Nephron progenitor cell (in vitro differentiated cells): Measurements from ENCODE around the gene OLA1.

Experiments
- DNase-seq: peaks from one replicate; pipeline ENCODE4 v3.0.0; 2021
- H3K27ac Mint-ChIP-seq: 2 replicates; pipeline ENCODE4 v1.8.0; 2021; ENCODE audit warnings: mild to moderate bottlenecking, moderate library complexity, mixed read lengths
- H3K27me3 Mint-ChIP-seq: 2 replicates; pipeline ENCODE4 v1.8.0; 2021; ENCODE audit warnings: mild to moderate bottlenecking, low read depth, mixed read lengths; ENCODE audit not compliant: poor library complexity
- H3K36me3 Mint-ChIP-seq: 2 replicates; pipeline ENCODE4 v1.8.0; 2021; ENCODE audit warnings: low read depth, mixed read lengths
- H3K4me1 Mint-ChIP-seq: 2 replicates; pipeline ENCODE4 v1.8.0; 2021; ENCODE audit warnings: mixed read lengths
- H3K4me3 Mint-ChIP-seq: 2 replicates; pipeline ENCODE4 v1.8.0; 2021; ENCODE audit warnings: mild to moderate bottlenecking, moderate library complexity, mixed read lengths
- H3K9me3 Mint-ChIP-seq: 2 replicates; pipeline ENCODE4 v1.8.0; 2021; ENCODE audit warnings: mild to moderate bottlenecking, moderate library complexity, mixed read lengths
- TF ChIP-seq, protein P1 (sequence below): fragments of 200-600 bp; sonication (generic); IDR thresholded peaks from 2 replicates; pipeline ENCODE4 v1.5.0; 2021; ENCODE audit warnings: antibody characterized with exemption

The OLA1 gene

DNA sequence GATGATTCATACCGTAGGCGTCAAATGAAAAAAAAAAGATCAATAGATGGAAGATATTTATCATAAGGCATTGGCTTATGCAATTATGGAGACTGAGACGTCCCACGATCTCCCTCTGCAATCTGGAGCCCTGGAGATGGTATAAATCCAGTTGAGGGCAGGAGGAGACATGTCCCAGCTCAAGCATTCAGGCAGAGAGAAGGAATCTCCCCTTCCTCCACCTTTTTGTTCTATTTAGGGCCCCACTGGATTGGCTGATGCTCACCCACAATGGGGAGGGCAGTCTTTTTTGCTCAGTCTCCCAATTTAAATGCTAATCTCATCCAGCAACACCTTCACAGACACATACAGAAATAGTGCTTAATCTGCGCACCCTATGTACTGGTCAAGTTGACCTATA lies 18.0 kb upstream of the OLA1 start:
- no peak for DNase-seq
- Mint-ChIP-seq H3K9me3 (peaks cover 7% of the 10 kb centered on the region), H3K4me3 (no peak overlapping the region), H3K27me3 (no peaks in the 10 kb centered on the region), H3K36me3 (no peaks in the 10 kb centered on the region), H3K4me1 (peaks cover 31% of the 10 kb centered on the region), H3K27ac (no peak overlapping the region)
- TF ChIP-seq, protein P1, sequence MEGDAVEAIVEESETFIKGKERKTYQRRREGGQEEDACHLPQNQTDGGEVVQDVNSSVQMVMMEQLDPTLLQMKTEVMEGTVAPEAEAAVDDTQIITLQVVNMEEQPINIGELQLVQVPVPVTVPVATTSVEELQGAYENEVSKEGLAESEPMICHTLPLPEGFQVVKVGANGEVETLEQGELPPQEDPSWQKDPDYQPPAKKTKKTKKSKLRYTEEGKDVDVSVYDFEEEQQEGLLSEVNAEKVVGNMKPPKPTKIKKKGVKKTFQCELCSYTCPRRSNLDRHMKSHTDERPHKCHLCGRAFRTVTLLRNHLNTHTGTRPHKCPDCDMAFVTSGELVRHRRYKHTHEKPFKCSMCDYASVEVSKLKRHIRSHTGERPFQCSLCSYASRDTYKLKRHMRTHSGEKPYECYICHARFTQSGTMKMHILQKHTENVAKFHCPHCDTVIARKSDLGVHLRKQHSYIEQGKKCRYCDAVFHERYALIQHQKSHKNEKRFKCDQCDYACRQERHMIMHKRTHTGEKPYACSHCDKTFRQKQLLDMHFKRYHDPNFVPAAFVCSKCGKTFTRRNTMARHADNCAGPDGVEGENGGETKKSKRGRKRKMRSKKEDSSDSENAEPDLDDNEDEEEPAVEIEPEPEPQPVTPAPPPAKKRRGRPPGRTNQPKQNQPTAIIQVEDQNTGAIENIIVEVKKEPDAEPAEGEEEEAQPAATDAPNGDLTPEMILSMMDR, result no peak

DNA sequence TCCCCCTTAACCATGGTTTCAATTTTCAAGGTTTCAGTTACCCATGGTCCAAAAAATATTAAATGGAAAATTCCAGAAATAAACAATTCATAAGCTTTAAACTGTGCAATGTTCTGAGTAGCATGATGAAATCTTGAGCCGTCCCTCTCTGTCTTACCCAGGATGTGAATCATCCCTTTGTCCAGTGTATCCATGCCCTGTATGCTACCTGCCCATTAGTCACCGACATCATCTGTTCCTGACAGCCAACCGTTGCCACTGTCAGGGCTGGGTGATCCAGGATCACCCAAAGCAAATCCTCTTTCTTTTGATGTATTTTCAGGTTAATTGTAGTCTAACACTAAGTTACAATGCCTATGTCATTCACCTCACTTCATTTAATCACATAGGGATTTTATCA lies 15.7 kb upstream of the OLA1 start:
- peaks cover 31% of the 10 kb centered on the region for H3K4me1 Mint-ChIP-seq
- no peaks in the 10 kb centered on the region for H3K36me3 Mint-ChIP-seq
- TF ChIP-seq, protein P1, result no peak
- H3K27ac Mint-ChIP-seq, result no peak overlapping the region
- DNase-seq, result no peak
- no peak overlapping the region for H3K4me3 Mint-ChIP-seq
- H3K9me3 Mint-ChIP-seq, result peaks cover 4% of the 10 kb centered on the region
- no peaks in the 10 kb centered on the region for H3K27me3 Mint-ChIP-seq

DNA sequence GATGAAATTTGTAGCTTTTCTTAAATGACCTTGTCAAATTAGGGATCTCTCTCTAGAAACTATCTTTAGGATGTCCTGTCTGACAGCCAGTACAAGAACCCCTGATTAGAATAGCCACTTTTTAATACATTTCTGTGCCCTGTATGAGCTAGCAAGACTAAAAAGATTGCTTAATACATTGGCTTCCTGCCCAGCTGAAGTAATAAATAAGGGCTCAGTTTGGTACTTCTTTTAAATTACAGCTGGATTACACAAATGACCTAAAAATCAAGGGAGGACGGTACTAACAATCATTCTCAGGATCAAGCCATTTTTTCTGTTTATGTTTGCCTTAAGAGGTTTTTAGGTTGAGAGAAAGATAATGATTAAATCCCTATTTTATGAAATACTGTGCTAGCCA lies 11.6 kb upstream of the OLA1 start:
- Mint-ChIP-seq H3K4me1 (peaks cover 1% of the 10 kb centered on the region), H3K4me3 (no peak overlapping the region), H3K27ac (no peak overlapping the region), H3K9me3 (peaks cover under 1% of the 10 kb centered on the region), H3K27me3 (no peaks in the 10 kb centered on the region), H3K36me3 (no peaks in the 10 kb centered on the region)
- no peak for DNase-seq
- TF ChIP-seq, protein P1, result no peak

DNA sequence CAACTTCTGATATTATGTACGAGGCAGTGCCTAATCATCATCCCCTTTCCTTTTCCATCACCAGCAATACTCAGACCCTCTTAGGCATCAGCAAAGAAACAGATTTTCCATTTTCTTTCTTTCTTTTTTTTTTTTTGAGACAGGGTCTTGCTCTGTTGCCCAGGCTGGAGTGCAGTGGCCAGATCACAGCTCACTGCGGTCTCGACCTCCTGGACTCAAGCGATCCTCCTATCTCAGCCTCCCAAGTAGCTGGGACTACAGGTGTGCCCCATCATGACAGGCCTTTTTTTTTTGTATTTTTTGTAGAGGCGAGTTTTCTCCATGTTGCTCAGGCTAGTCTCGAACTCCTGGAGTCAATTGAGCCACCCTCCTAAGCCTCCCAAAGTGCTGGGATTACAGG lies 5.9 kb upstream of the OLA1 start:
- H3K9me3 Mint-ChIP-seq, result peaks cover 5% of the 10 kb centered on the region
- no peak overlapping the region for H3K4me3 Mint-ChIP-seq
- H3K36me3 Mint-ChIP-seq, result no peaks in the 10 kb centered on the region
- peaks cover 4% of the 10 kb centered on the region for H3K27me3 Mint-ChIP-seq
- H3K27ac Mint-ChIP-seq, result no peak overlapping the region
- H3K4me1 Mint-ChIP-seq, result peaks cover 8% of the 10 kb centered on the region
- TF ChIP-seq, protein P1, result no peak
- no peak for DNase-seq

DNA sequence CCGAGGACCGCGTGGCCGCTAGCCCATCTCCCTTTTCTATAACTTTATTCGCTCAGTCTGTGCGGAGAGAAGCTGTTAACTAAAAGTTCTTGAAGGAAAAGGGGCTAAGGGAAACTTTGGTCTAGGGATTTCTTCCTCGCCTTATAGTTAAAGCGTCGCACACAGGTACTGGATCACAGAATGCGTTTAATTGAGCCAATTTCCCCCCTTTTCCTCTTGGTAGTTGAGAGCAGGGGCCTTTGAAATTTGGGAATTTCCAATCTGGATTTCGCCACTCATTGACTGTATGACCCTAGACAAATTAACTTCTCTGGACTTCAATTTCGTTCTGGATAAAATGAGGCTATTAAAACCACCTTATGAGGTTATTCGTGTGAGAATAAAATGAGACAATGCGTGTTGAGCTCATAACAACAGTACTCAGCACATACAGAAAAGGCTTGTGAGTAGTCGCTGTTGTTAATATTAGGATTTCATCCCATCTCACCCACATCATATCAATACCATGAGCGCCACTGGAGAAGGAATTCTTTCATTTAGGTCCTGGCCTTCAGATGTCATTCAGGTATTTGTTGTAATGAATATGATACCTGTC lies 763 bp upstream of the OLA1 start:
- peaks cover 21% of the 10 kb centered on the region for H3K36me3 Mint-ChIP-seq
- peaks cover 4% of the 10 kb centered on the region for H3K27me3 Mint-ChIP-seq
- DNase-seq, result no peak
- peak overlapping the region; percentile 71 for H3K4me3 Mint-ChIP-seq
- TF ChIP-seq, protein P1, result no peak
- peaks cover 32% of the 10 kb centered on the region for H3K4me1 Mint-ChIP-seq
- H3K27ac Mint-ChIP-seq, result no peak overlapping the region
- H3K9me3 Mint-ChIP-seq, result peaks cover 9% of the 10 kb centered on the region

DNA sequence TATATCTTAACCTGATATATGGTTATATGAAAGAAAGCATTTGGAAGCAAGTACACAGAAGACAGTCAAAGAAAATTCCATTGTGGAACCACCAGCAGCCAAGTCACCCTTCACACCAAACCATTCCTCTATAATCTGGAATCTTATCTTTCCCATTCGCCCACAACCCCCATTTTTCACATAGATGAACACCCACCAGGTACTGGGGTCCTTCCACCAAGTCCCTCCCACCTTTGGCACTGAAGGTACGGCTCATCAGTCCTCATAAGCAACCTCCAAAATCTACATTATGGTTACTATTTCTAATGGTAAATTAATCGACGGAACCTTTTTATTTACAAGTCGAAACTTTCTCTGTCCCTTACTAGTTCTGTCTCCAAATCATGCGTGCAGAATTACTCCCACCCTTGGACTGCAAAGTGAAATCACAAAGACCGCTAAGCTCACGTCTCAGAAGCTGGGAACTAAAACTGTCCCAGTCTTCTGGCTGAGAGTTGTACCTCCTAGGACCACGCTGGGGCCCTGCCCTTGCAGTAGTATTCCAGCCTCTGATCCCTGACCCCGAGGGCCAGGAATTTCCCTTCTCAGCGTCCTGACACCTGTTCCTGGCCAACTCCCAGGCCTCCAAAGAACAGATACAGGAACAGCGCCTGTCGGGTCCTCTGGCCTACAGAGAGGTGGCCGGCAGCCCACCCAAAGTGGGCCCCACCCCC lies 702 bp downstream of the OLA1 start:
- TF ChIP-seq, protein P1, result no peak
- H3K27ac Mint-ChIP-seq, result peak overlapping the region; percentile 79
- no peak for DNase-seq
- H3K36me3 Mint-ChIP-seq, result peaks cover 34% of the 10 kb centered on the region
- H3K27me3 Mint-ChIP-seq, result peaks cover 4% of the 10 kb centered on the region
- H3K4me1 Mint-ChIP-seq, result peaks cover 32% of the 10 kb centered on the region
- H3K4me3 Mint-ChIP-seq, result peak overlapping the region; percentile 90
- peaks cover 9% of the 10 kb centered on the region for H3K9me3 Mint-ChIP-seq
